Mucosa of stomach (tissue), 1 donor: ENCODE measurements around the gene SLC25A21.
"Not testable (repeated sequence)": the region's sequence is repeated elsewhere in the genome, so short reads cannot be mapped to it uniquely, and the experiment has no call there.

Experiments
- H3K27me3 ChIP-seq: one replicate; pipeline ENCODE4 v1.7.0; 2013; ENCODE audit warnings: mild to moderate bottlenecking, low read length; ENCODE audit not compliant: control insufficient read depth, insufficient read depth
- H3K36me3 ChIP-seq: one replicate; pipeline ENCODE4 v1.7.0; 2013; ENCODE audit warnings: low read length; ENCODE audit not compliant: control insufficient read depth, insufficient read depth
- H3K4me1 ChIP-seq: one replicate; pipeline ENCODE4 v1.7.0; 2013; ENCODE audit warnings: mild to moderate bottlenecking, low read length; ENCODE audit not compliant: control insufficient read depth, insufficient read depth
- H3K4me3 ChIP-seq: one replicate; pipeline ENCODE4 v1.7.0; 2013; ENCODE audit warnings: low read length
- H3K9ac ChIP-seq: one replicate; pipeline ENCODE4 v1.7.0; 2013; ENCODE audit warnings: mild to moderate bottlenecking, low read length, moderate library complexity
- H3K9me3 ChIP-seq: one replicate; pipeline ENCODE4 v1.7.0; 2013; ENCODE audit warnings: mild to moderate bottlenecking, low read length, moderate library complexity; ENCODE audit not compliant: control insufficient read depth
- donor health status: Pancreatic carcinoma.

The SLC25A21 gene

GRCh38 chr14:37172024-37172869, at the start of gene SLC25A21:
TSS of gene SLC25A21 (minus strand) at chr14:37172606.
- Histone ChIP-seq H3K4me3 (peak within 1 kb of the TSS; percentile 92), H3K9ac (peak within 1 kb of the TSS; percentile 86), H3K36me3 (no peaks in the 10 kb centered on the region), H3K9me3 (no peaks in the 10 kb centered on the region), H3K27me3 (no peaks in the 10 kb centered on the region), H3K4me1 (peaks cover 11% of the 10 kb centered on the region)

DNA sequence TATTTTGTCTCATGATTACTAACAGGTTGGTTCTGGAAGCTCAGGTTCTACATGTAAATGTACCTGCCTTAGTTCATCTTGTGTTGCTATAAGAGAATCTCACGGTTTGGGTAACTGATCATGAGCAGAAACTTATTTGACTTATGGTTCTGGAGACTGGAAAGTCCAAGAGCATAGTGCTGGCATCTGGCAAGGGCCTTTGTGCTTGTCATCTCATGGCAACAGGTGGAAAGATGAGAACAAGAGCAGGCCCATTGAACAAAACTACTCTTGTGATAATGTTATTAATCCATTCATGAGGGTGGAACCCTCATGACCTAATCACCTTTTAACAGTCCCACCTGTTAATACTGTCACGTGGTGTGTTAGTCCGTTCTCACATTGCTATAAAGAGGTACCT, 48.7 kb upstream of the SLC25A21 start:
- Histone ChIP-seq H3K27me3 (no peaks in the 10 kb centered on the region), H3K4me3 (no peak overlapping the region), H3K4me1 (peaks cover 8% of the 10 kb centered on the region), H3K9me3 (no peaks in the 10 kb centered on the region), H3K9ac (no peak overlapping the region), H3K36me3 (no peaks in the 10 kb centered on the region)

DNA sequence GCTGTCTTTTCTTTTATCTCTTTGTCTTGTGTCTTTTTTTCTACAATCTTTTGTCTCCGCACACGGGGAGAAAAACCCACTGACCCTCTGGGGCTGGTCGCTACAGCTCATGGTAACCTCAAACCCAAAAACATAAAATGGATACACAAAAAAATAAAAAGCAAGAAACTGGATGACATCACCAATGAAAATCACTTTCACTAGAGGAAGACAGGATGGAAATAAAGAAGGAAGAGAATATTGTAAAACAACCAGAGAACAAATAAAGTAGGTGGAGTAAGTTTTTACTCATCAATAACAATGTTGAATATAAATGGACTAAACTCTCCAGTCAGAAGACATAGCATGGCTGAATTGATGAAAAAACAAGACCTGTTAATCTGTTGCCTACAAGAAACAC, 42.9 kb upstream of the SLC25A21 start:
- H3K4me1 ChIP-seq: no peaks in the 10 kb centered on the region
- no peak overlapping the region for H3K4me3 ChIP-seq
- H3K9ac ChIP-seq: no peak overlapping the region
- no peaks in the 10 kb centered on the region for H3K36me3 ChIP-seq
- H3K9me3 ChIP-seq: no peaks in the 10 kb centered on the region
- no peaks in the 10 kb centered on the region for H3K27me3 ChIP-seq

GRCh38 chr14:37213016-37213415, 40.6 kb upstream of the SLC25A21 start:
- H3K4me1 ChIP-seq: no peaks in the 10 kb centered on the region
- H3K9ac ChIP-seq: no peak overlapping the region
- no peak overlapping the region for H3K4me3 ChIP-seq
- H3K9me3 ChIP-seq: no peaks in the 10 kb centered on the region
- H3K36me3 ChIP-seq: no peaks in the 10 kb centered on the region
- no peaks in the 10 kb centered on the region for H3K27me3 ChIP-seq

DNA sequence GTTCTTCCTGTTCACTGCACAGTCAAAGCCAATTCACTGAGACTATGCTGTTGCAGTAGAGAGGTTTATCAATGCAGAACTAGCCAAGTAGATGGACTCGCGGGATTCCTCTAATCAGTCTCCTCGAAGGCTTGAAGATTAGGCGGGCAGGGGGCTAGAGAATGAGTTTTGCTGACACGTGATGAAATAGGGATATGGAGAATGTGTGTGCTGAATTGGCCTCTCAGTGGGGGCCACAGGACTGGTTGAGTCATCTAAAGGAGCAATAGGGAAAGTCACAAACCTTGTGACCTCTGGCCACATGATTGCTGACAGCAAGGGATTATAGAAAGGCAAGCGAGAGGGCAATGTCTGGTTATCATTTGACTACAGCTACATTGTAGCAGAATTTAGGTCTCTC, 38.0 kb upstream of the SLC25A21 start:
- Histone ChIP-seq H3K9ac (no peak overlapping the region), H3K36me3 (no peaks in the 10 kb centered on the region), H3K27me3 (no peaks in the 10 kb centered on the region), H3K4me1 (no peaks in the 10 kb centered on the region), H3K4me3 (no peak overlapping the region), H3K9me3 (no peaks in the 10 kb centered on the region)

DNA sequence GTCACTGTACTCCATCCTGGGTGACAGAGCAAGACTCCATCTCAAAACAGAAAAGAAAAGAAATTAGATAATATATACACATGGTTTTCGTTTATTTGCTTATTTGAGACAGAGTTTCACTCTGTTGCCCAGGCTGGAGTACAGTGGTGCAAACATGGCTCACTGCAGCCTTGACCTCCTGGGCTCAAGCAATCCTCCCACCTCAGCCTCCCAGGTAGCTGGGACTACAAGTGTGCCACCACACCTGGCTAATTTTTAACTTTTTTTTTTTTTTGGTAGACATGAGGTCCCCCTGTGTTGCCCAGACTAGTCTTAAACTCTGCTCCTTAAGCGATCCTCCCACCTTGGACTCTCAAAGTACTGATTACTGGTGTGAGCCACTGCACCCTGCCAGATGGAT, 37.2 kb upstream of the SLC25A21 start:
- H3K4me1 ChIP-seq, H3K9ac ChIP-seq, H3K27me3 ChIP-seq, H3K9me3 ChIP-seq, H3K4me3 ChIP-seq, H3K36me3 ChIP-seq: not testable (repeated sequence)

DNA sequence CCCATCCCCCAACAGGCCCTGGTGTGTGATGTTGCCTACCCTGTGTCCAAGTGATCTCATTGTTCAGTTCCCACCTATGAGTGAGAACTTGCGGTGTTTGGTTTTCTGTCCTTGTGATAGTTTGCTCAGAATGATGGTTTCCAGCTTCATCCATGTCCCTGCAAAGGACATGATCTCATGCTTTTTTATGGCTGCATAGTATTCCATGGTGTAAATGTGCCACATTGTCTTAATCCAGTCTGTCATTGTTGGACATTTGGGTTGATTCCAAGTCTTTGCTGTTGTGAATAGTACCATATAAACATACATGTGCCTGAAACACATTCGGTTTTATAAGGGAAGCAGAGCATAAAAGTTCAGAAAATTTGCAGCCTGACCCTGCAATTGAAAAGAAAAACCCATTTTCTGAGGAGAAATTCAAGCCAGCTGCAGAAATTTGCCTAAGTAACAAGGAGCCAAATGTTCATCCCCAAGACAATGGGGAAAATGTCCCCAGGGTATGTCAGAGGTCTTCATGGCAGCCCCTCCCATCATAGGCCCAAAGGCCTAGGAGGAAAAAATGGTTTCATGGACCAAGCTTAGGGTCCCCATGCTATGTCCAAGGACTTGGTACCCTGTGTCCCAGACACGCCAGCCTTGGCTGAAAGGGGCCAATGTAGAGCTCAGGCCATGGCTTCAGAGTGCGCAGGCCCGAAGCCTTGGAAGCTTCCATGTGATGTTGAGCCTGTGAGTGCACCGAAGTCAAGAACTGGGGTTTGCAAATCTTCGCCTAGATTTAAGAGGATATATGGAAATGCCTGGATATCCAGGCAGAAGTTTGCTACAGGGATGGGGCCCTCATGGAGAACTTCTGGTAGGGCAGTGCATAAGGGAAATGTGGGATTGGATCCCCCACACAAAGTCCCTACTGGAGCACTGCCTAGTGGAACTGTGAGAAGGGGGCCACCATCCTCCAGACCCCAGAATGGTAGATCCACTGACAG, 33.5 kb upstream of the SLC25A21 start:
- not testable (repeated sequence) for H3K9ac ChIP-seq, H3K4me3 ChIP-seq, H3K36me3 ChIP-seq, H3K27me3 ChIP-seq, H3K9me3 ChIP-seq, H3K4me1 ChIP-seq

DNA sequence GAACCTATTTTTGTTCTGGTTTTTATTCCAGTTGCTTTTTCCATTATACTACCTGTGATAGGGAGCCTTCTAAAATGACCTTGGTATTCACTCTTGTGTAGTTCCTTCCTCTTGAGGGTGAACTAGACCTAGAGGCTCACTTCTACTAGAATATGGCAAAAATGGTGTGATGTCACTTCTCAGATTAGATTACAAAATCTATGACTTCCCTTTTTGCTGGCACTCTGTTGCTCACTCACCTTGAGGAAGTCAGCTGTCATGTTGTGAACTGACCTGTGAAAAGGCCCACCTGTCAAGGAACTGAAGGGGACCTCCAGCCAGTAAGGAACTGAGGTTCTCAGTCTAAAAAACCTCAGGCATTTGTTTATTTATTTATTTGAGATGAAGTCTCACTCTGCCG, 31.0 kb upstream of the SLC25A21 start:
- Histone ChIP-seq H3K9me3 (no peaks in the 10 kb centered on the region), H3K27me3 (no peaks in the 10 kb centered on the region), H3K36me3 (no peaks in the 10 kb centered on the region), H3K9ac (no peak overlapping the region), H3K4me1 (no peaks in the 10 kb centered on the region), H3K4me3 (no peak overlapping the region)

- H3K9ac ChIP-seq: no peak overlapping the region
- H3K4me3 ChIP-seq: no peak overlapping the region
- H3K9me3 ChIP-seq: no peaks in the 10 kb centered on the region
- H3K4me1 ChIP-seq: no peaks in the 10 kb centered on the region
- H3K36me3 ChIP-seq: no peaks in the 10 kb centered on the region
- H3K27me3 ChIP-seq: no peaks in the 10 kb centered on the region
These were observed 30.4 kb upstream of the SLC25A21 start for GRCh38 chr14:37202812-37203211.

- no peak overlapping the region for H3K9ac ChIP-seq
- H3K4me3 ChIP-seq: no peak overlapping the region
- no peaks in the 10 kb centered on the region for H3K36me3 ChIP-seq
- no peaks in the 10 kb centered on the region for H3K27me3 ChIP-seq
- H3K9me3 ChIP-seq: no peaks in the 10 kb centered on the region
- no peaks in the 10 kb centered on the region for H3K4me1 ChIP-seq
These were observed 29.9 kb upstream of the SLC25A21 start for GRCh38 chr14:37202265-37202664.

- Histone ChIP-seq H3K4me3 (no peak overlapping the region), H3K9me3 (no peaks in the 10 kb centered on the region), H3K4me1 (no peaks in the 10 kb centered on the region), H3K27me3 (no peaks in the 10 kb centered on the region), H3K9ac (no peak overlapping the region), H3K36me3 (no peaks in the 10 kb centered on the region)
These were observed 29.3 kb upstream of the SLC25A21 start for GRCh38 chr14:37201724-37202123.

GRCh38 chr14:37198907-37199306, 26.5 kb upstream of the SLC25A21 start:
- Histone ChIP-seq H3K27me3 (no peaks in the 10 kb centered on the region), H3K4me1 (peaks cover 10% of the 10 kb centered on the region), H3K4me3 (no peak overlapping the region), H3K36me3 (no peaks in the 10 kb centered on the region), H3K9me3 (no peaks in the 10 kb centered on the region), H3K9ac (no peak overlapping the region)
